Choroid plexus epithelial cell (primary cell): ENCODE data around the gene ZNF512B.
A peak's percentile ranks its signal among the peaks of the same experiment; 100 is the strongest.

Experiments used
- DNase-seq: peaks from one replicate; pipeline ENCODE4 v3.0.0-alpha.2; 2010; ENCODE audit warnings: low read depth
- H3K4me3 ChIP-seq: 2 replicates; pipeline ENCODE4 v1.5.1; 2011; ENCODE audit warnings: low read depth, mild to moderate bottlenecking, control low read depth, low read length, moderate library complexity
- CTCF ChIP-seq: conservative IDR thresholded peaks from 2 replicates; pipeline ENCODE4 v1.5.1; 2011; ENCODE audit warnings: low read depth, mild to moderate bottlenecking, control low read depth, inconsistent platforms, low read length, moderate library complexity

The ZNF512B gene

GRCh38 chr20:63939061-63939935 lies 30.4 kb downstream of the ZNF512B start:
- H3K4me3 ChIP-seq, result no peak overlapping the region
- TF ChIP-seq CTCF, result no peak
- no peak for DNase-seq

- no peak for DNase-seq
- no peak for TF ChIP-seq CTCF
Observed at GRCh38 chr20:63937596-63937995, 32.1 kb downstream of the ZNF512B start.

GRCh38 chr20:63935447-63935846 lies 34.3 kb downstream of the ZNF512B start:
- H3K4me3 ChIP-seq, result no peak overlapping the region
- no peak for DNase-seq
- no peak for TF ChIP-seq CTCF

More at GRCh38 chr20:63937596-63937995, 32.1 kb downstream of the ZNF512B start:
- H3K4me3 ChIP-seq, result no peak overlapping the region

GRCh38 chr20:63934271-63935068 lies 35.3 kb downstream of the ZNF512B start:
- H3K4me3 ChIP-seq, result no peak overlapping the region
- peak; percentile 57 for TF ChIP-seq CTCF
- peak; percentile 19 for DNase-seq

GRCh38 chr20:63933646-63934045 lies 36.1 kb downstream of the ZNF512B start:
- no peak for DNase-seq
- H3K4me3 ChIP-seq, result no peak overlapping the region
- no peak for TF ChIP-seq CTCF

GRCh38 chr20:63932606-63933160 lies 37.0 kb downstream of the ZNF512B start:
- DNase-seq, result no peak
- no peak overlapping the region for H3K4me3 ChIP-seq
- no peak for TF ChIP-seq CTCF
